Keratinocyte (primary cell): Measurements from ENCODE around the gene FAF2. TPM values are rescaled to one million over a fixed set of nuclear protein-coding genes. Genes with fewer than 3 reads are reported as not detected.

Experiments used
- DNase-seq: peaks from one replicate; pipeline ENCODE4 v3.0.0-alpha.2; 2011; ENCODE audit warnings: low read depth, missing footprints, low spot score
- FAIRE-seq: peaks from 2 replicates; lab custom pipeline; 2011; peaks lifted over from hg19 to GRCh38; lab: Jason Lieb, UNC
- H2AFZ ChIP-seq: 2 replicates; pipeline ENCODE4 v1.6.0; 2012; ENCODE audit warnings: low read length, control low read depth, inconsistent platforms; ENCODE audit not compliant: control insufficient read depth
- H3K27ac ChIP-seq: 2 replicates; pipeline ENCODE4 v1.5.1; 2011; ENCODE audit warnings: low read length; ENCODE audit not compliant: control insufficient read depth, insufficient read depth
- H3K27me3 ChIP-seq: 3 replicates; pipeline ENCODE4 v1.6.0; 2011; ENCODE audit warnings: low read length; ENCODE audit not compliant: control insufficient read depth, insufficient read depth; ENCODE audit errors: extremely low read depth
- H3K36me3 ChIP-seq, 2 experiments: 2 replicates in 1 of 2; 3 replicates in 1 of 2; pipeline ENCODE4 v1.5.1; 2011; ENCODE audit warnings: low read length in 2 of 2, mild to moderate bottlenecking in 1 of 2; ENCODE audit not compliant: control insufficient read depth in 2 of 2, insufficient read depth in 2 of 2; ENCODE audit errors: extremely low read depth in 1 of 2
- H3K4me1 ChIP-seq: 3 replicates; pipeline ENCODE4 v1.5.1; 2011; ENCODE audit warnings: low read length; ENCODE audit not compliant: control insufficient read depth, insufficient read depth; ENCODE audit errors: extremely low read depth
- H3K4me2 ChIP-seq: 3 replicates; pipeline ENCODE4 v1.6.0; 2011; ENCODE audit warnings: low read depth, low read length; ENCODE audit not compliant: control insufficient read depth, insufficient read depth; ENCODE audit errors: extremely low read depth
- H3K4me3 ChIP-seq, 3 experiments: fragments of 200-600 bp in 1 of 3; sonication (generic) in 1 of 3; 2 replicates in 2 of 3; 3 replicates in 1 of 3; pipeline ENCODE4 v1.5.1; 2011 to 2016; ENCODE audit warnings: low read length in 3 of 3, mild to moderate bottlenecking in 3 of 3, control low read depth in 2 of 3, inconsistent platforms in 1 of 3, low read depth in 1 of 3, mixed read lengths in 1 of 3, mixed run types in 1 of 3, moderate library complexity in 1 of 3; ENCODE audit not compliant: control insufficient read depth in 2 of 3, insufficient read depth in 2 of 3; ENCODE audit errors: extremely low read depth in 1 of 3
- H3K79me2 ChIP-seq: 2 replicates; pipeline ENCODE4 v1.6.0; 2012; ENCODE audit warnings: low read length; ENCODE audit not compliant: control insufficient read depth, insufficient read depth
- H3K9ac ChIP-seq: 3 replicates; pipeline ENCODE4 v1.6.0; 2011; ENCODE audit warnings: low read length; ENCODE audit not compliant: control insufficient read depth, insufficient read depth; ENCODE audit errors: extremely low read depth
- H3K9me1 ChIP-seq: 3 replicates; pipeline ENCODE4 v1.6.0; 2011; ENCODE audit warnings: low read length; ENCODE audit not compliant: control insufficient read depth, insufficient read depth; ENCODE audit errors: extremely low read depth
- H3K9me3 ChIP-seq: 2 replicates; pipeline ENCODE4 v1.5.1; 2012; ENCODE audit warnings: low read depth, low read length; ENCODE audit not compliant: control insufficient read depth
- H4K20me1 ChIP-seq: 3 replicates; pipeline ENCODE4 v1.6.0; 2011; ENCODE audit warnings: low read length; ENCODE audit not compliant: control insufficient read depth, insufficient read depth; ENCODE audit errors: extremely low read depth
- CTCF ChIP-seq, 3 experiments: IDR thresholded peaks in 1 of 3; conservative IDR thresholded peaks in 1 of 3; optimal IDR thresholded peaks in 1 of 3; 2 replicates in 2 of 3; 3 replicates in 1 of 3; pipeline versions ENCODE3 to v1.5.1; 2011; ENCODE audit warnings: low read length in 3 of 3, mild to moderate bottlenecking in 3 of 3, moderate library complexity in 2 of 3, control low read depth in 1 of 3, inconsistent platforms in 1 of 3; ENCODE audit not compliant: insufficient read depth in 2 of 3; ENCODE audit errors: extremely low read depth in 1 of 3
- EZH2 ChIP-seq: IDR thresholded peaks from one replicate; pipeline ENCODE4 v1.6.1; 2012; ENCODE audit warnings: inconsistent platforms, mild to moderate bottlenecking, low read length, moderate library complexity
- dilution Hi-C: fragments of 300-500 bp; cut with MboI; formaldehyde crosslinking; loops from one replicate; pipeline ENCODE4 v1.7.0; 2020; ENCODE audit warnings: low sequenced_read_pairs; ENCODE audit not compliant: extremely low pct_ligation_motif_present
- polyA plus RNA-seq, 5 experiments: library from polyadenylated mRNA; depleted of rRNA in 3 of 5; stranded (reverse) in 3 of 5; stranded (forward) in 1 of 5; unstranded in 1 of 5; fragments of >200 nt; gene quantifications; 1 replicate in 1 of 5; 2 replicates in 3 of 5; 3 replicates in 1 of 5; pipeline versions ENCODE4 v1.2.1 to v1.2.3, GENCODE V29; 2011 to 2012; ENCODE audit warnings: missing spikeins in 2 of 5, low read depth in 1 of 5, low replicate concordance in 1 of 5

Gene FAF2
- polyA plus RNA-seq, 1 donor (not counting 4 experiments of a cell fraction or from before 2014, with no cell fraction given), result 52.9 TPM

GRCh38 chr5:176429972-176430371 is 18.2 kb upstream of the FAF2 start:
- H3K9ac ChIP-seq, result no peak overlapping the region
- H3K4me3 ChIP-seq, result no peak overlapping the region
- H3K4me2 ChIP-seq, result no peak overlapping the region
- H3K79me2 ChIP-seq, result no peaks in the 10 kb centered on the region
- no peaks in the 10 kb centered on the region for H3K4me1 ChIP-seq
- no peaks in the 10 kb centered on the region for H3K27me3 ChIP-seq
- no peak for FAIRE-seq
- H3K27ac ChIP-seq, result no peak overlapping the region
- no peaks in the 10 kb centered on the region for H3K36me3 ChIP-seq
- no peak overlapping the region for H2AFZ ChIP-seq
- DNase-seq, result no peak
- no peaks in the 10 kb centered on the region for H3K9me3 ChIP-seq
- dilution Hi-C loops, result no loop called here
- TF ChIP-seq CTCF (optimal IDR thresholded peaks at IDR 0.05 in 1 of 3, IDR thresholded peaks at IDR 0.05 in 1 of 3, conservative IDR thresholded peaks at IDR 0.05 in 1 of 3; ENCODE audit: extremely low read depth in 1 of 3, insufficient read depth in 2 of 3, low read length in 3 of 3) (no peak), EZH2 (no peak)
- H3K9me1 ChIP-seq, result no peaks in the 10 kb centered on the region
- no peaks in the 10 kb centered on the region for H4K20me1 ChIP-seq

- H3K27me3 ChIP-seq, result no peaks in the 10 kb centered on the region
- H3K4me3 ChIP-seq, result no peak overlapping the region
- H3K36me3 ChIP-seq, result no peaks in the 10 kb centered on the region
- dilution Hi-C loops, result no loop called here
- H3K9me1 ChIP-seq, result no peaks in the 10 kb centered on the region
- no peak overlapping the region for H3K4me2 ChIP-seq
- FAIRE-seq, result no peak
- no peak overlapping the region for H3K27ac ChIP-seq
- peaks cover 9% of the 10 kb centered on the region for H3K4me1 ChIP-seq
- no peak for DNase-seq
- TF ChIP-seq CTCF (optimal IDR thresholded peaks at IDR 0.05 in 1 of 3, IDR thresholded peaks at IDR 0.05 in 1 of 3, conservative IDR thresholded peaks at IDR 0.05 in 1 of 3; ENCODE audit: extremely low read depth in 1 of 3, insufficient read depth in 2 of 3, low read length in 3 of 3) (no peak), EZH2 (no peak)
- H3K9me3 ChIP-seq, result no peaks in the 10 kb centered on the region
- H3K79me2 ChIP-seq, result no peaks in the 10 kb centered on the region
- no peak overlapping the region for H2AFZ ChIP-seq
- H4K20me1 ChIP-seq, result no peaks in the 10 kb centered on the region
- H3K9ac ChIP-seq, result no peak overlapping the region
These were observed 15.5 kb upstream of the FAF2 start for GRCh38 chr5:176432707-176433106.
